Measurements from ENCODE around the gene WNT7B. TPM values are rescaled to one million over a fixed set of nuclear protein-coding genes. Genes with fewer than 3 reads are reported as not detected.

Gene WNT7B
- total RNA-seq, 4 donors from 2014 or later, result 0.41 TPM; not detected in 3

DNA sequence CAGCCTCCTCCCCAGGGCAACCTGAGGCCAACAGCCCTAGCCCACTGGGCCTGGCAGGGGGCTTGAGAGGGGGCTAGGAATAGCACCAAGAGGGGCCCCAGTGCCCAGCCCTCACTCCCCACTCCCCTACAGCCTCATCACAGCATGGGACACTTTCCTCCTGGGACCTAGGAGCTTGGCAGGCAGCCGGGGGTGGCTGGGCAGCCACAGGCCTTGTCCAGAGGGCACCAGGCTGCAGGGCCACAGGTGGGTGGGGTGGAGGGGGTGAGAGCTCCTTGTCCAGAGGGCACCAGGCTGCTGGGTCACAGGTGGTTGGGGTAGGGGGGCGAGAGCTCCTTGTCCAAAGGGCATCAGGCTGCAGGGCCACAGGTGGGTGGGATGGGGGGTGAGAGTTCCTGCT is 61.8 kb downstream of the WNT7B start:
- Histone ChIP-seq H3K27me3 (no peaks in the 10 kb centered on the region), H3K27ac (no peak overlapping the region), H3K4me1 (no peaks in the 10 kb centered on the region), H3K36me3 (no peaks in the 10 kb centered on the region), H3K9me3 (no peaks in the 10 kb centered on the region), H3K4me3 (no peak overlapping the region)
- TF ChIP-seq CTCF (IDR thresholded peaks at IDR 0.05), result no peak
- no peak for DNase-seq
- intact Hi-C loops (cut with DNase I; ENCODE audit: low total_unique reads), result no loop called here

DNA sequence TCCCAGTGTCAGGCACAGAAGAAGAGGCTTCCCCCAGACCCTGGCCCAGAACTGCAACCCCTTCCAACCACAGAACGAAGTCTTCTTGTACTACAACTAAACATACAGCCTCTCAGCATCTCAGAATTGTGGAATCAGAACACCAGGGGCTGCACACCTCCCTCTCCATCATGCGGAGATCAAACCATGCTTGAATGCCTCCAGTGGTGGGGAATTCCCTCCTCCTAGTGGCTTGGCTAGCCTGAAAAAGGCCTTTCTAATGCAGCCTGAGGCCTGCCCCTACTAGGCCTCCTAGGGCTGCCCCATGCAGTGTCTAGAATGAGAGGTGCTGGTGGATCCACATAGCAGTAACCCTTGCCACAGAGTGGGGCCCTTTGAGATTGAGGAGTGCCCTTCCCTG is 62.7 kb downstream of the WNT7B start:
- intact Hi-C loops (cut with DNase I; ENCODE audit: low total_unique reads), result no loop called here
- no peak for TF ChIP-seq CTCF (IDR thresholded peaks at IDR 0.05)
- TF ChIP-seq POLR2A (IDR thresholded peaks at IDR 0.05), result no peak
- DNase-seq, result no peak

GRCh38 chr22:45912910-45913309 is 64.1 kb downstream of the WNT7B start:
- TF ChIP-seq CTCF (IDR thresholded peaks at IDR 0.05), result no peak
- no peak for TF ChIP-seq POLR2A (IDR thresholded peaks at IDR 0.05)

More for the DNA sequence above, 62.7 kb downstream of the WNT7B start:
- Histone ChIP-seq H3K4me3 (no peak overlapping the region), H3K4me1 (no peaks in the 10 kb centered on the region), H3K27me3 (no peaks in the 10 kb centered on the region), H3K27ac (no peak overlapping the region), H3K9me3 (no peaks in the 10 kb centered on the region), H3K36me3 (no peaks in the 10 kb centered on the region)

DNA sequence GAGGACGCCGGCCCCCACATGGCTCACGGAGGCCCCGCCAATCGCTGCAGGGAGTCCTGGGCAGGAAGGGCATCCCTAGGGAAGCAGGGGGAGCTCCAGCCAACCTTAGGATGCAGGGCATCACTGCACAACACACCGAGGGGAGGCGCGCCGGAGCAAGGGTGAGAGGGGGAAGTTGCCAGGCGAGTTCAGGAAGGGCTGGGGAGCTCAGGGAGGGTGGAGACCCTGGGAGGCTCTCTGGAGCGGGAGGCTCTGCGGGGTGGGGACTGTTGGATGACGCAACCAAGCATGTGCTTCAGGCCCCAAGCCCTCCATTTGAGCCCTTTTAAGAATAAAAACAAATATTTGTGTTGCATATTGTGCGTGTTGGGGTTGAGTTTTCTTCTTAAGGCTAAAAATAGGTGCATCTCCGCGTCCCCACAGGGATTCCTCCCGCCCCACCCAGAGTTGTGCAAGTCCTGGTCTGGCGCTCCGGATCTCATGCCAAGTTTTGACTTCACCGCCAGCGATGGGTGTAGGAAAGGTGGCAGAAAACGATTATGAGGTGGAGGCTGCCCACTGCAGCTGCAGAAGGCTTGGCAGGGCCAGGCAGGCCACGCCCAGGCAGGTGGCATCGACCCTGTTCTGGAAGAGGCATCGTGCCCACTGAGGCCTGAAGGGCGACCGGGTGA is 65.2 kb downstream of the WNT7B start:
- Histone ChIP-seq H3K4me1 (no peaks in the 10 kb centered on the region), H3K36me3 (no peaks in the 10 kb centered on the region), H3K27me3 (no peaks in the 10 kb centered on the region), H3K9me3 (no peaks in the 10 kb centered on the region), H3K27ac (no peak overlapping the region), H3K4me3 (no peak overlapping the region)
- intact Hi-C loops (cut with DNase I; ENCODE audit: low total_unique reads), result no loop called here
- TF ChIP-seq CTCF (IDR thresholded peaks at IDR 0.05), result no peak
- TF ChIP-seq POLR2A (IDR thresholded peaks at IDR 0.05), result no peak
- DNase-seq, result no peak

More at GRCh38 chr22:45912910-45913309, 64.1 kb downstream of the WNT7B start:
- DNase-seq, result no peak
- H3K27me3 ChIP-seq, result no peaks in the 10 kb centered on the region
- intact Hi-C loops (cut with DNase I; ENCODE audit: low total_unique reads), result no loop called here
- H3K4me3 ChIP-seq, result no peak overlapping the region
- H3K4me1 ChIP-seq, result no peaks in the 10 kb centered on the region
- H3K9me3 ChIP-seq, result no peaks in the 10 kb centered on the region
- H3K36me3 ChIP-seq, result no peaks in the 10 kb centered on the region
- H3K27ac ChIP-seq, result no peak overlapping the region

- Histone ChIP-seq H3K9me3 (no peaks in the 10 kb centered on the region), H3K27me3 (no peaks in the 10 kb centered on the region), H3K36me3 (no peaks in the 10 kb centered on the region), H3K4me1 (no peaks in the 10 kb centered on the region), H3K4me3 (no peak overlapping the region), H3K27ac (no peak overlapping the region)
- intact Hi-C loops (cut with DNase I; ENCODE audit: low total_unique reads), result no loop called here
- TF ChIP-seq CTCF (IDR thresholded peaks at IDR 0.05) (no peak), POLR2A (IDR thresholded peaks at IDR 0.05) (no peak)
- no peak for DNase-seq
Measured at GRCh38 chr22:45910928-45911467, 66.0 kb downstream of the WNT7B start.
